ENCODE data around the gene IL15.
"Not testable (repeated sequence)": the region's sequence is repeated elsewhere in the genome, so short reads cannot be mapped to it uniquely, and the experiment has no call there.

DNA sequence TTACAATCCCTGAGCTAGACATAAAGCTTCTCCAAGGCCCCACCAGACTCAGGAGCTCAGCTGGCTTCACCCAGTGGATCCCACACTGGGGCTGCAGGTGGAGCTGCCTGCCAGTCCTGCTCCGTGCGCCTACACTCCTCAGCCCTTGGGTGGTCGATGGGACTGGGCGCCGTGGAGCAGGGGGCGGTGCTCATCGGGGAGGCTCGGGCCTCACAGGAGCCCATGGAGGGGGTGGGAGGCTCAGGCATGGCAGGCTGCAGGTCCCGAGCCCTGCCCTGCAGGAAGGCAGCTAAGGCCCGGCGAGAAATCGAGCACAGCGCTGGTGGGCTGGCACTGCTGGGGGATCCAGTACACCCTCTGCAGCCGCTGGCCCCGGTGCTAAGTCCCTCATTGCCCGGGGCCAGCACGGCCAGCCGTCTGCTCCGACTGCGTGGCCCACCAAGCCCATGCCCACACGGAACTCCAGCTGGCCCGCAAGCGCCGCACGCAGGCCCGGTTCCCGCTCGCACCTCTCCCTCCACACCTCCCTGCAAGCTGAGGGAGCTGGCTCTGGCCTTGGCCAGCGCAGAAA is 53.4 kb downstream of the IL15 start:
- TF ChIP-seq CREB1 (CRISPR knock-in tag; IDR thresholded peaks at IDR 0.05; ENCODE audit: low read depth); POLR2AphosphoS5 (IDR thresholded peaks at IDR 0.05; ENCODE audit: low read depth); EZH2 (IDR thresholded peaks at IDR 0.05; ENCODE audit: low read depth, unreplicated experiment); ETS1 (IDR thresholded peaks at IDR 0.05): not testable (repeated sequence)
- TF ChIP-seq, protein P1, sequence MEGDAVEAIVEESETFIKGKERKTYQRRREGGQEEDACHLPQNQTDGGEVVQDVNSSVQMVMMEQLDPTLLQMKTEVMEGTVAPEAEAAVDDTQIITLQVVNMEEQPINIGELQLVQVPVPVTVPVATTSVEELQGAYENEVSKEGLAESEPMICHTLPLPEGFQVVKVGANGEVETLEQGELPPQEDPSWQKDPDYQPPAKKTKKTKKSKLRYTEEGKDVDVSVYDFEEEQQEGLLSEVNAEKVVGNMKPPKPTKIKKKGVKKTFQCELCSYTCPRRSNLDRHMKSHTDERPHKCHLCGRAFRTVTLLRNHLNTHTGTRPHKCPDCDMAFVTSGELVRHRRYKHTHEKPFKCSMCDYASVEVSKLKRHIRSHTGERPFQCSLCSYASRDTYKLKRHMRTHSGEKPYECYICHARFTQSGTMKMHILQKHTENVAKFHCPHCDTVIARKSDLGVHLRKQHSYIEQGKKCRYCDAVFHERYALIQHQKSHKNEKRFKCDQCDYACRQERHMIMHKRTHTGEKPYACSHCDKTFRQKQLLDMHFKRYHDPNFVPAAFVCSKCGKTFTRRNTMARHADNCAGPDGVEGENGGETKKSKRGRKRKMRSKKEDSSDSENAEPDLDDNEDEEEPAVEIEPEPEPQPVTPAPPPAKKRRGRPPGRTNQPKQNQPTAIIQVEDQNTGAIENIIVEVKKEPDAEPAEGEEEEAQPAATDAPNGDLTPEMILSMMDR (conservative IDR thresholded peaks at IDR 0.05; ENCODE audit: low read depth in 2 of 2) = not testable (repeated sequence)
